NCI-H1105 treated with DMSO at 0.1 percent for 48 hours (cell line): ENCODE results near the gene WDR83.
"Not testable (repeated sequence)": the region's sequence is repeated elsewhere in the genome, so short reads cannot be mapped to it uniquely, and the experiment has no call there.

Experiments used
- DNase-seq: peaks from one replicate; lab custom pipeline; 2025; lab: John Stamatoyannopoulos, UW

WDR83 gene, protein sequence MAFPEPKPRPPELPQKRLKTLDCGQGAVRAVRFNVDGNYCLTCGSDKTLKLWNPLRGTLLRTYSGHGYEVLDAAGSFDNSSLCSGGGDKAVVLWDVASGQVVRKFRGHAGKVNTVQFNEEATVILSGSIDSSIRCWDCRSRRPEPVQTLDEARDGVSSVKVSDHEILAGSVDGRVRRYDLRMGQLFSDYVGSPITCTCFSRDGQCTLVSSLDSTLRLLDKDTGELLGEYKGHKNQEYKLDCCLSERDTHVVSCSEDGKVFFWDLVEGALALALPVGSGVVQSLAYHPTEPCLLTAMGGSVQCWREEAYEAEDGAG

DNA sequence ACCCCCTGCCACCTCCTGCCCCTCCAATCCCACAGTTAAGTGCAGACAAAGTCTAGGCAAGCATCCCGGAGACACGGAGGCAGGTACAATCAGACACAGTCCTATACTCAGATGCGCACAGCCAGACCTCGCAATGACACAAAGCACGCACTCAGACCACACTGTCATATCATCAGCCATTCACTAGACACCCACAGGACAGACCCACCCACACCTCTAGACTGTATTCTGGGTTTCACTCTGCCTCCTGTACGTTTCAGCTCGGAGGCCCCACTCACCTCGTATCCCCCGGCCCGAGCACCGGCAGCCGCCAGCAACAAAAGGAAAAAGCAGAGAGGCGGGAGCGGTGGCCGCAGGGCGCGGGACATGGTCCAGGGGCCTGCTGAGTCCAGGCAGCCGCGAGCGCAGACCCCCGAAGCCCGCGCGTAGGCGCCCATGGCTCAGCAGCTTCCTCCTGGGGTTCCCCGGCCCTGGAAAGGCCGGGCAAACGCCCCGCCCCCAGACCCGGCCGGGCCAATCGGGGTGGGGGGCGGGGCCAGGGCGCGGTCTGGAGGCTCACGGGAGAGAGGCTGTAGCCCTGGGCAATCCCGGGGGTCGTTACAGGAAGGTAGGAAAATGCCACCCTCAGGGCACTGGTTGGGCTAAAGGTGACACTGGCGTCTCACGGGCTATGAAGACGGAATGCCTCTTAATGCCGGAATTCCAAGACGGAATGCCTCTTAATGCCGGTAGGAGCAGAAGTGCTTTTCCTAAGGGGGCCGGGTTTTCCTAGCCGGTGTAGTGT lies at the start of gene WDR83, which contains the start of gene MAN2B1:
WDR83 (plus strand) TSS at position 543 of the 784 bp plus-strand sequence. CDS start 2,984 bp downstream, outside the sequence.
MAN2B1 (minus strand) TSS at position 478 of the 784 bp plus-strand sequence; CDS start at position 437, 41 bp downstream.
- DNase-seq, result peak; percentile 74

DNA sequence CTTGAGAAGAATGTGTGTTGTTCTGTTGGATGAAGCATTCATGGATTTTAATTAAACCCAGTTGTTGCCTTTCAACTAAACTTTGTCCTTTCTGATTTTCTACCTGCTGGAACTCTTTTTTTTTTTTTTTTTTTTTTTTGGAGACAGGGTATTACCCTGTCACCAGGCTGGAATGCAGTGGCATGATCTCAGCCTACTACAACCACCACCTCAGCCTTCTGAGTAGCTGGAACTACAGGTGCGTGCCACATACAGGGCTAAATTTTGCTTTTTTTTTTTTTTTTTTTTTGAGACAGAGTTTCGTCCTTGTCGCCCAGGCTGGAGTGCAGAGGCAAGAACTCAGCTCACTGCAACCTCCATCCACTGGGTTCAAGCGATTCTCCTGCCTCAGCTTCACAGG lies 49.0 kb upstream of the WDR83 start:
- no peak for DNase-seq

DNA sequence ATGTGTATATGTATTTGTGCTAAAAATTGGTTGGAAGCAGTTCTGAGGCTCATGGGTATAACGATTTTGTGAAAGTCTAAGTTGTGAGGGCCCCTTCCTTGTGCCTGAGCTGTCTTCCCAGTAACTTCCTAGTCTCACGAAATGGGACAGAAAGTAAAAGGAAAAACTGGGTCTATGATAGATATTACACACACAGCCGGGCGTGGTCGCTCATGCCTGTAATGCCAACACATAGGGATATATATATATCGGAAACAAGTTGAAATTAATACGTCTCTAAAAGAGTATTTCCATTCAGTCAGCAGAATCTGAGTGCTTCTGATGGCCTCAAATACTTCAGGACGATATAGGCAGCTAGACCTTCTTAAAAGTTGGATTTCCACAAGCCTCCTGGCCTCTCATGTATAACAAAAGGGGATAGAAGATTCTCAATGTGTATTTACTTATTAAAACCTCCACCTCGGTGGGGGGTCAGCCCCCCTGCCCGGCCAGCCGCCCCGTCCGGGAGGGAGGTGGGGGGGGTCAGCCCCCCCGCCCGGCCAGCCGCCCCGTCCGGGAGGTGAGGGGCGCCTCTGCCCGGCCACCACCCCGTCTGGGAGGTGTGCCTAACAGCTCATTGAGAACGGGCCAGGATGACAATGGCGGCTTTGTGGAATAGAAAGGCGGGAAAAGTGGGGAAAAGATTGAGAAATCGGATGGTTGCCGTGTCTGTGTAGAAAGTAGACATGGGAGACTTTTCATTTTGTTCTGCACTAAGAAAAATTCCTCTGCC lies 45.2 kb upstream of the WDR83 start:
- DNase-seq, result not testable (repeated sequence)

DNA sequence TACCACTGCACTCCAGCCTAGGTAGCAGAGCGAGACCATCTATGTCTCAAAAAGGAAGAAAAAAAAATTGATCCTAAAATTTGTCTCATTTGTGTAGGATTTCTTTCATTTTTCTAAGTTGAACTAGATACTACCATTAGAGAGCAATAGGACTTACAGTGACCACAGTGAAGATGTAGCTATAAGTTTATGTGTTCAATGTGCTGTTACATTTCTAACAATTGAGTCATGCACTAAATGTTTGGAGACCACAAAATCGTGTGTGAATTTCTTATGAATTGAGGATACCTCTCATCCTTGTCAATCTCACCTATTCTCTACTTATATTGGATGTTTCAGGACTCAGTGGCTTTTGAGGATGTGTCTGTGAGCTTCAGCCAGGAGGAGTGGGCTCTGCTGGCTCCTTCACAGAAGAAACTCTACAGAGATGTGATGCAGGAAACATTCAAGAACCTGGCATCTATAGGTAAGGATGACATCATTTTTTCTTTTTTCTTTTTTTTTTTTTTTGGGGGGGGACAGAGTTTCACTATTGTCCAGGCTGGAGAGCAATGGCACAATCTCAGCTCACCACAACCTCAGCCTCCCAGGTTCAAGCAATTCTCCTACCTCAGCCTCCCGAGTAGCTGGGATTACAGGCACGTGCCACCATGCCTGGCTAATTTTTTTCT lies 43.1 kb upstream of the WDR83 start:
- DNase-seq, result no peak

DNA sequence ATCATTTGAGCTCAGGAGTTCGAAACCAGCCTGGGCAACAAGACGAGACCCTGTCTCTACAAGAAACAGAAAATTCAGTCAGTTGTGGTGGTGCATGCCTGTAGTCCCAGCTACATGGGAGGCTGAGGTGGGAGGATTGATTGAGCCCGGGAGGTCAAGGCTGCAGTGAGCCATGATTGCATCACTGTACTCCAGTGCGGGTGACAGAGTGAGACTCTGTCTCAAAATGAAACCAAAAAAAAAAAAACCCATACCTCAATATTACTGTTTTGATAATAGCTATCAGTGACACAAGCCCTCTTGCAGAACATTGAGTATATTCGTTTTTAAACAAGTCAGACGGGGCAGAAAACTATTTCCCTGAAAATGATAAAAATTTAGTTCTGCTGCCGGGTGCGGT lies 39.6 kb upstream of the WDR83 start:
- no peak for DNase-seq

DNA sequence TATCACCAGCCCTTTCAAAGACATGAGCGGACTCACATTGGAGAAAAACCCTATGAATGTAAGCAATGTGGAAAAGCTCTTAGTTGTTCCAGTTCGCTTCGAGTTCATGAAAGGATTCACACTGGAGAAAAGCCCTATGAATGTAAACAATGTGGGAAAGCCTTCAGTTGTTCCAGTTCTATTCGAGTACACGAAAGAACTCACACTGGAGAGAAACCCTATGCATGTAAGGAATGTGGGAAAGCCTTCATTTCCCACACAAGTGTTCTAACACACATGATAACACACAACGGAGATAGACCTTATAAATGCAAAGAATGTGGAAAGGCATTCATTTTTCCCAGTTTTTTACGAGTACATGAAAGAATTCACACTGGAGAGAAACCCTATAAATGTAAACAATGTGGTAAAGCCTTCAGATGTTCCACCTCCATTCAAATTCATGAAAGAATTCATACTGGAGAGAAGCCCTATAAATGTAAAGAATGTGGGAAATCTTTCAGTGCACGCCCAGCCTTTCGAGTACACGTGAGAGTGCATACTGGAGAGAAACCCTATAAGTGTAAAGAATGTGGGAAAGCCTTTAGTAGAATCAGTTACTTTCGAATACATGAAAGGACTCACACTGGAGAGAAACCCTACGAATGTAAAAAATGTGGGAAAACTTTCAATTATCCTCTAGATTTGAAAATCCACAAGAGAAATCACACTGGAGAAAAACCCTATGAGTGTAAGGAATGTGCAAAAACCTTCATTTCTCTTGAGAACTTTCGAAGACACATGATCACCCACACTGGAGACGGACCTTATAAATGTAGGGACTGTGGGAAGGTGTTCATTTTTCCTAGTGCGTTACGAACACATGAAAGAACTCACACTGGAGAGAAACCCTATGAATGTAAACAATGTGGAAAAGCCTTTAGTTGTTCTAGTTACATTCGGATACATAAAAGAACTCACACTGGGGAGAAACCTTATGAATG lies 38.3 kb upstream of the WDR83 start:
- DNase-seq, result no peak

DNA sequence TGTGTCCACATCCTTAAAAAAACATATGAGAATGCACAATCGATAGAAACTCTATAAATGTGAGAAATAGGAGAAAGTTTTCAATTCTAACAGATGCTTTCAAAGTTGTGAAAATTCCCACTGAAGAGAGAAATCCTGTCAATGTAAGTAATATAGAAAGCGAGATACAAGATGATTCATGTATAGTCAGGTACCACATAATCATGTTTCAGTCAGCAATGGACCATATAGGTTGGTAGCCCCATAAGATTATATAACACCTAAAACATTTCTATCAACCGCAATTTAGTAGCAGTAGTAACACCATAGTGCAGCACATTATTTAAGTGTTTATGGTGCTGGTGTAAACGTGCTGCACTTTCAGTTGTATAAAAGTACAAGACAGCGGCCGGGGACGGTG lies 37.4 kb upstream of the WDR83 start:
- DNase-seq, result no peak

DNA sequence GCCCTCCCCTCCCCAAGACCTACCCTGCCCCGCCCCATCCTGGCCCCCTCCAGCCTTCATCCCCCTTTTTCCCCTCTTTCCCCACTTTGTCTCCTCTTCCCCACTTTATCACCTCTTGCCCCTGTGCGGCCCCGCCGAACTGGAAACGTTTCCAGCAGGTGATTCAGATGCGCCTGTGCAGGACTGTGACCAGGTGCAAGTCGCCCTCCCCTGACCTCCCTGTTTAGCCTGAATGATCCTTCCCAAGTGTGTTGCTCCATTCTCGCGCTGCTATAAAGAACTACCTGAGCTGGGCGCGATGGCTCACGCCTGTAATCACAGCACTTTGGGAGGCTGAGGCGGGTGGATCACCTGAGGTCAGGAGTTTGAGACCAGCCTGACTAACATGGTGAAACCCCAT lies 30.0 kb upstream of the WDR83 start:
- no peak for DNase-seq

DNA sequence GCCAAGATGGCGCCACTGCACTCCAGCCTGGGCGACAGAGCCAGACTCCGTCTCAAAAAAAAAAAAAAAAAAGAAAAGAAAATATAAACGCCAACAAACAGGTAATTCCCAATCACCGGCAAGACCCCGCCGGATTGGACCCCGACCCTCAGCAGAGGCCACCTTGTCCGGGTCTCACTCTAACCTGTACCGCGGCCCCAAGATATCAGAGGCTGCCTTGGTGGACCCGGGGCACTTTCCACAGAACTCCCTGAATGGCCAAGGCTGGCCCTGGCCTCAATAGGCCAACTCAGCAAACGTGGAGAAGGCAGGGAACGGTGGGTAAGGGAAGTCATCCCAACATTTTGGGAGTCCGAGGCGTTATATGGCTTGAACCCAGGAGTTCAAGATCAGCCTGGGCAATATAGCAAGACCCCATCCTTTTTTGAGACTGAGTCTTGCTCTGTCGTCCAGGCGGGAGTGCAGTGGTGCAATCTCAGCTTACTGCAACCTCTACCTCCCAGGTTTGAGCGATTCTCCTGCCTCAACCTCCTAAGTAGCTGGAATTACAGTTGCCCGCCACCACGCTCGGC lies 27.9 kb upstream of the WDR83 start:
- DNase-seq, result no peak

DNA sequence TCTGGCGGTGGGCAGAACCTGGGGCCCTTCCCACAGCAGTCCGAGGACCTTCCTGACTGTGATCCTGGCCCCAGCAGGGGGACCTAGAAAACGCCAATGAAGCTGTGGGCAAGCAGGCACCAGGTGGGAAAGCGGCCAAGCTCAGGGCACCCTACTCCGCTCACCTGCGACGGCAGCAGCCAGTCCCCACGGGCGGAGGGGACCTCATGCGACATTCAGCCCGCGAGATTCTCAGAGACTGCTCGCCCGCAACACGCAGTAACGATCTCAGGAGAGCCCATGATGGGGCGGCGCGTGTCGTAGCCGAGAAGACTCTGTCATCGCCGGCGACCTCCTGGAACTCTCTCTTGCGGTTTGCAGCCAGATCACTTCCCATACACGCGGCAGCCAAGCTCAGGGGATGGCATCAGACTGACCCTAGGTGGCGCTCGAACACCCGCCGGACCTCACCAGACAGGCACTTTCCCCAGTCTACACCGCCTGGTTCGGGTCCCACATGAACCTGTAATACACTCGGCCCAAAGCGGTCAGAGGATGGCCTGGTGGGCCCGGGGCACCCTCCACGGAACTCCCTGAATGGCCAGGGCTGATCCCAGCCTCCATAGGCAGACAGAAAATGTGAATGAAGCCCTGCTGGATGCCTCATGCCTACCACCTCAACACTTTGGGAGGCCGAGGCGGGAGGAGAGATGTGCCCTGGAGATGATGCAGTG lies 26.6 kb upstream of the WDR83 start:
- DNase-seq, result peak; percentile 63

DNA sequence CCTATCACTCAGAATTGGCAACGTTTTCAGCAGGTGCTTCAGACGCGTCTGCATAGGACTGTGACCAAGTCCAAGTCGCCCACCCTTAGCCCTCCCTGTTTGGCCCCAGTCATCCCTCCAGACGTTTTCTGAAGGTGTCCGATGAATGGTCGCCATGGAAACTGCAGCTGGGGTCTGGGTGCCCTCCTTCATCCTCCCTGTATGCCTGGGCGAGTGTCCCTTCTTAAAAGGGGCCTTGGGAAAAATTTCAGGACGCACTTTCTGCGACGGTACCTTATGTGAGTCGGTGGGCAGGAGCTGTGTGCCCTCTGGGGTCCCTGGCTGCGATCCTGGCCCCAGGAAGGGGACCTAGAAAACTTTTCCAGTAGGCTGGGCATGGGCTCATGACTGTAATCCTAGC lies 25.2 kb upstream of the WDR83 start:
- no peak for DNase-seq

DNA sequence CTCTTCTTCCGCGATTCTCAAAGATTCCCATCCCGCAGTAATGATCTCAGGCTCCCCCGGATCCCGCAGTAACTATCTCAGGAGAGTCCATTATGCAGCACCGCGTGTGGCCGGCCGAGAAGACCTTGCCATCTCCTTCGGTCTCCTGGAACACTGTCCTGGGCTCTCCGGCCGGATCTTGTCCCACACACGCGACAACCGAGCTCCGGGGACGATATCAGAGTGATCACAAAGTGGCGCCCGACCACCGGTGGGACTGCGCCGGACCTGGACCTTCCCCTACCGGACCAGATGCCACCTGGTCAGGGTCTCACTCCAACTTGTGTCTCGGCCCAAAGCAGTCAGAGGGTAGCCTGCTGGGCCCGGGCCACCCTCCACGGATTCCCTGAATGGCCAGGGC lies 24.1 kb upstream of the WDR83 start:
- DNase-seq, result no peak

DNA sequence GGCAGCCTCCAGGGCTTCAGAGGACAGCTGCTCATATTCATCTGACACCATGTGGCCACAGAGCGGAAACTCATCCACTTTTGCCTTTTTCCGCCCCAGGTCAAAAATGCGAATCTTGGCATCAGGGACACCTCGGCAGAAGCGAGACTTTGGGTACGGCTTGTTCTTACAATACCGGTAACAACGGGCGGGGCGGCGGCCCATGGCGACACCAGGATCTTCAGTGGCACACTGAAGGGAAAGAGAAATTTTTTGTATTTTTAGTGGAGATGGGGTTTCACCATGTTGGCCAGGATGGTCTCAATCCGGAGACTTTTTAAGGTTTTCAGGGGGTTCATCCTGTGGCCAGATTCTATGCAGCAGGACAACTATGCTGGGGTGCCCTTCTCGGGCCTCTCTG lies 22.9 kb upstream of the WDR83 start:
- DNase-seq, result not testable (repeated sequence)

DNA sequence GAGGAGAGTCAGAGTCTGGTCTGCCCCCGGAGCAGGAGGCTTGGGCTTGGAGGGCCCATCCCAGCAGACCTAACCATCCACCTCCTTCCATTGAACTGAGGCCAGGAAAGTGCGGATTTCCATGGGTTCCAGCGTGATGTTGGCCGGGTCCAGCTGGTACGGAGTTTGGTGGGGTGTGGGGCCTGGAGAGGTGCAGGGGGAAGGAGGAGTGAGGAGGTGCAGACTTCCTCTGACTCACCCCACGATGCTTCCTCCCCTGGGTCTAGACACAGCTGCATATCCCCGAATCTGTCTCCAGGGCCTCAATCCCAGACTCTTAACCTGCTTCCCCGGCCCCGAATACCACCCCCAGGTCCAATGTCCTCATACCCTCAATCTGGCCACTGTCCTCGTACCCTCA lies 20.1 kb upstream of the WDR83 start:
- DNase-seq, result no peak

DNA sequence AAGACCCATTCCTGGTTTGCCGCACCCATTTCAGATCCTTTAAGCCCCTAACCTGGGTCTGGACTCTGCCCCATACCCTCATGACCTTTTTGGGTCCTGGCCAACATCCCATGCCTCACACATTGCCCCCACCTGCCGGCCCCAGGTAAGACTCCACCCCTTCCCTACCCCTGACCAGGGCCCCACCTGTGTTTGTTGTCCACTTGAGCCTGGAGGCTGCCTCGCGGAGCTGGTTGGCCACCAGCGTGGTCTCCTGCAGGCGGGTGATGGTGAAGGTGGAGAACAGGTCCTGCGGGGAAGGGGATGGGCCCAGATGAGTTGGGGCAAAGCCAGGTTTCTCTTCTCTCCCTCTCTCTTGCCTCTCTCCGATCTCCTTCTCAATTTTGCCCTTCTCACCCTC lies 19.6 kb upstream of the WDR83 start:
- no peak for DNase-seq

DNA sequence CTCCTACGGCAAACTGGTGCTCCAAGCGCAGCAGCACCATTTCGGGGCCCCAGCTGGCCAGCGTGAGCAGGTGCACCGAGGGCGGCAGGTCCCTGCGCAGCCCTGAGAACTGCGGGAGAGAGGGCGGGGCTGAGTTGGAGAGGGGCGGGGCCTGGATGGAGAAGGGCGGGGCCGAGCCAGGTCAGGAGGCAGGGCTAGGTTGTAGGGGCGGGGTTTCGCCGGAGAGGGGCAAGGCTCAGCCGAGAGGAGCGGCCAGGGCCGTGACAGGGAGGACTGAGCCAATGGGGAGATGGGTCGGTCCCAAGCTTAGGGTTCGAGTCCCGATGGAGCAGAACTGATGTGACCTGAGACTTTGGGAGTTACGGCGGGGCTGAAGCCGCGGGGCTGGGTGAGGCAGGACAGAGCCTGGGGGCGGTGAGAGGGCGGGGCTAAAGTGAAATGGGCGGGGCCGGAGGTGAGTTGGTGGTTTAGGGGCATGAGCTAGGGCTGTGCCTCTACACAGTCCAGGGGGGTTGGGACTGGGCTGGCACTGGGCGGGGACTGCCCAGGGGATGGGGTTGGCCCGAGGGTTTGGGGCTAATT lies 19.0 kb upstream of the WDR83 start:
- DNase-seq, result peak; percentile 81

DNA sequence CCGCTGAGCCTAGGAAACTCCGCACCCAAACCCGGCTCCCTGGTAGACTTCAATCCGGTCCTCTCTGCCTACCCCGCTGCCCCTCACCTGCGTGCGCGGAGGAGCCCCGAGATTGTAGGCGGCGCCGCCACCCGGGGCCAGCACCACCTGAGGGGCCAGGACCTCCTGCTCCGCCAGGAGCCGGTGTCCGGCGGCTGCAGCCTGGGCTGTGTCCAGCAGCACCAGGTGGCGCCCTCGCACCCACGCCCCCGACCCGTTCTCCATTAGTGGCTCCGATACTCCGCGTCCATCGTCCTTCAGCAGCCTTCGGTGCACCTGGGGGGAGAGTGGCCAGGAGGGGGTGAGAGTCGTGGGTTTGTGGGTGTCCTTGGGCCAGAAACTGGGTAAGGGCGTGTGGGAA lies 18.5 kb upstream of the WDR83 start:
- DNase-seq, result no peak

DNA sequence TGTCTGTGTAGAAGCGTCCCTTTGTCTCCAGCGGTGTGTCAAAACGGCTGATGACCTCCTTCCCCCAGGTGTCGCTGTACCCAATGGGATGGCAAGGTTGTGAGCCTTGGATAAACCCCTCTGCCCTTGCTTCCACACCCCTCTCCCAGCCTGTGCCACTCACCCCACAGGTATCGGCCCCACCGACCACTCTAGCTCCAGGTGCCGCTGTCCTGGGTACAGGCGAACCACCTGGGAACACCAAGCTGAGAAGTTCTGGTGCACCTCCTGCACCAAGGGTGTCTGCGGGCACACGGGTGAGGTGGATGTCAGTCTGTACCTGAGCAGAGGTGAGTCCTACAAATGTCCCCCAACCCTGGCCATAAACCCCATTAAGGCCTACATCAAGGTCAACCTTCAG lies 16.7 kb upstream of the WDR83 start:
- DNase-seq, result no peak

DNA sequence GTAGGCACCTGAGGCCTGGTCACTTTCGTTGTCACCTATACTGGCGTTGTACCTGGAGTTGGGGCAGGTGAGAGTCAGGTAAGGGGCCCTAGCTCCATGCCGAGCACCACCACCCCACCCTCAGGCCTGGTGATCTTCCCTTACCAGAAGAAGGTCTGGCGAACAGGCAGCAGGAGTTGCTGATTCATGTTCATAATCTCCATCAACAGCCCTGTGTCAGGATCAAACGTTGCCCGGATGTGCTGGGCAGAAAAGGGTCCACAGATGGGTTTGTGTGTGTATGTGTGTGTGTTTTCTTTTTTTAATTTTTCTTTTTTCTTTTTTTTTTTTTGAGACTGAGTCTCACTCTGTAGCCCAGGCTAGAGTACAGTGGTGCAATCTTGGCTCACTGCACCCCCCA lies 14.4 kb upstream of the WDR83 start:
- DNase-seq, result no peak
